ENCODE results near the gene ALKBH4.
"Not testable (repeated sequence)": the region's sequence is repeated elsewhere in the genome, so short reads cannot be mapped to it uniquely, and the experiment has no call there.

DNA sequence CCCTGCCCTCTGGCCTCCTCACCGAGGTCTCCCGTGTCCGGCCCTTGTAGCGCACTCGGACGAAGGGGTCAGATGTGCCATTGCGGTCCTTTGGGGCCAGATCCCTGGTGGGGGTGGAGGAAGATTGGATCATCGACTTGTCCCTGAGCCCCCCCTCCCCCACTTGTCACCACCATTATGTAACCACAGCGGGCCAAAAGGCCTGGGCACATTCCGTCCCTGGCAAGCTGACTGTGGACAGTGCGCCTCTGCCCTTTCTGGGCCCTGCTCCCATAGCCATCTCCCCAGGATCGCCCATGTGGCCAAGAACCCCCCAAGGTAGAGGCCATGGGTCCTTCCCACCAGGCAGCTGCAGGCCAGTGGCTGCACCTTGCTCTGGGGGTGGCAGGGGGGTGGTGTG is 38.5 kb upstream of the ALKBH4 start:
- TF ChIP-seq, protein P1, sequence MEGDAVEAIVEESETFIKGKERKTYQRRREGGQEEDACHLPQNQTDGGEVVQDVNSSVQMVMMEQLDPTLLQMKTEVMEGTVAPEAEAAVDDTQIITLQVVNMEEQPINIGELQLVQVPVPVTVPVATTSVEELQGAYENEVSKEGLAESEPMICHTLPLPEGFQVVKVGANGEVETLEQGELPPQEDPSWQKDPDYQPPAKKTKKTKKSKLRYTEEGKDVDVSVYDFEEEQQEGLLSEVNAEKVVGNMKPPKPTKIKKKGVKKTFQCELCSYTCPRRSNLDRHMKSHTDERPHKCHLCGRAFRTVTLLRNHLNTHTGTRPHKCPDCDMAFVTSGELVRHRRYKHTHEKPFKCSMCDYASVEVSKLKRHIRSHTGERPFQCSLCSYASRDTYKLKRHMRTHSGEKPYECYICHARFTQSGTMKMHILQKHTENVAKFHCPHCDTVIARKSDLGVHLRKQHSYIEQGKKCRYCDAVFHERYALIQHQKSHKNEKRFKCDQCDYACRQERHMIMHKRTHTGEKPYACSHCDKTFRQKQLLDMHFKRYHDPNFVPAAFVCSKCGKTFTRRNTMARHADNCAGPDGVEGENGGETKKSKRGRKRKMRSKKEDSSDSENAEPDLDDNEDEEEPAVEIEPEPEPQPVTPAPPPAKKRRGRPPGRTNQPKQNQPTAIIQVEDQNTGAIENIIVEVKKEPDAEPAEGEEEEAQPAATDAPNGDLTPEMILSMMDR (IDR thresholded peaks at IDR 0.05; ENCODE audit: low read length) = not testable (repeated sequence)
- not testable (repeated sequence) for TF ChIP-seq EZH2 (optimal IDR thresholded peaks at IDR 0.05; ENCODE audit: low read depth, low read length)

Data from MM.1S (cell line).